Ishikawa (cell line): ENCODE results near the gene PACSIN1.

Source experiments
- CEBPB ChIP-seq: IDR thresholded peaks from 2 replicates; pipeline ENCODE4 v1.6.1; 2012
- CREB1 ChIP-seq: IDR thresholded peaks from 2 replicates; pipeline ENCODE4 v1.6.1; 2012; ENCODE audit warnings: low read depth
- EGR1 ChIP-seq: IDR thresholded peaks from 2 replicates; pipeline ENCODE4 v1.6.1; 2012
- EP300 ChIP-seq: IDR thresholded peaks from 2 replicates; pipeline ENCODE4 v1.6.1; 2012; ENCODE audit warnings: borderline replicate concordance
- FOXM1 ChIP-seq: IDR thresholded peaks from 2 replicates; pipeline ENCODE4 v1.6.1; 2012; ENCODE audit warnings: low read depth, borderline replicate concordance
- NFIC ChIP-seq: IDR thresholded peaks from 2 replicates; pipeline ENCODE4 v1.6.1; 2012
- RAD21 ChIP-seq: IDR thresholded peaks from 2 replicates; pipeline ENCODE4 v1.6.1; 2012; ENCODE audit warnings: low read depth
- TAF1 ChIP-seq: IDR thresholded peaks from 2 replicates; pipeline ENCODE4 v1.6.1; 2012; ENCODE audit warnings: low read depth, mild to moderate bottlenecking
- TCF12 ChIP-seq: IDR thresholded peaks from 2 replicates; pipeline ENCODE4 v1.6.1; 2012; ENCODE audit warnings: low read depth
- TEAD4 ChIP-seq: IDR thresholded peaks from 2 replicates; pipeline ENCODE4 v1.6.1; 2012
- YY1 ChIP-seq: IDR thresholded peaks from 2 replicates; pipeline ENCODE4 v1.6.1; 2012; ENCODE audit warnings: low read depth
- ZBTB7A ChIP-seq: IDR thresholded peaks from 2 replicates; pipeline ENCODE4 v1.6.1; 2012; ENCODE audit warnings: low read depth
- TF ChIP-seq, protein P1 (sequence below): IDR thresholded peaks from 2 replicates; pipeline ENCODE4 v1.6.1; 2012; ENCODE audit warnings: low read depth, mild to moderate bottlenecking
- TF ChIP-seq, protein P2 (sequence below): IDR thresholded peaks from 2 replicates; pipeline ENCODE4 v1.6.1; 2012
- TF ChIP-seq, protein P3 (sequence below): IDR thresholded peaks from 2 replicates; pipeline ENCODE4 v1.6.1; 2012

The PACSIN1 gene

DNA sequence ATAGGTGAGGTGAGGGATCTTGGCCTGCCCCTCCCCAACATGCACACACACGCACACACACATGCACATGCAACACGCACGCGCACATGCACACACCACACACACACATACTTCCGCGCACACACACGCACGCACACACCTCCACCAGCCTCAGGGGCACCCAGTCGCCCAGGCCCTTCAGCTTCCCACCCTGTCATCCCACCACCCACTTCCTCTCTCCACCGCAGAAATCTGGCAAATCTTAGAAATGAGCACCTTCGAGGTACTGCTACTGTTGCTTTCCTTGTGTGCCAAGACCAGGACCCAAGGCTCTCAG lies 89.1 kb downstream of the PACSIN1 start:
- TF ChIP-seq FOXM1 (no peak), ZBTB7A (no peak), TAF1 (no peak), TCF12 (no peak), NFIC (no peak), YY1 (no peak), TEAD4 (no peak), EP300 (no peak), RAD21 (no peak), CEBPB (no peak), EGR1 (no peak), CREB1 (no peak)
- TF ChIP-seq, protein P1, sequence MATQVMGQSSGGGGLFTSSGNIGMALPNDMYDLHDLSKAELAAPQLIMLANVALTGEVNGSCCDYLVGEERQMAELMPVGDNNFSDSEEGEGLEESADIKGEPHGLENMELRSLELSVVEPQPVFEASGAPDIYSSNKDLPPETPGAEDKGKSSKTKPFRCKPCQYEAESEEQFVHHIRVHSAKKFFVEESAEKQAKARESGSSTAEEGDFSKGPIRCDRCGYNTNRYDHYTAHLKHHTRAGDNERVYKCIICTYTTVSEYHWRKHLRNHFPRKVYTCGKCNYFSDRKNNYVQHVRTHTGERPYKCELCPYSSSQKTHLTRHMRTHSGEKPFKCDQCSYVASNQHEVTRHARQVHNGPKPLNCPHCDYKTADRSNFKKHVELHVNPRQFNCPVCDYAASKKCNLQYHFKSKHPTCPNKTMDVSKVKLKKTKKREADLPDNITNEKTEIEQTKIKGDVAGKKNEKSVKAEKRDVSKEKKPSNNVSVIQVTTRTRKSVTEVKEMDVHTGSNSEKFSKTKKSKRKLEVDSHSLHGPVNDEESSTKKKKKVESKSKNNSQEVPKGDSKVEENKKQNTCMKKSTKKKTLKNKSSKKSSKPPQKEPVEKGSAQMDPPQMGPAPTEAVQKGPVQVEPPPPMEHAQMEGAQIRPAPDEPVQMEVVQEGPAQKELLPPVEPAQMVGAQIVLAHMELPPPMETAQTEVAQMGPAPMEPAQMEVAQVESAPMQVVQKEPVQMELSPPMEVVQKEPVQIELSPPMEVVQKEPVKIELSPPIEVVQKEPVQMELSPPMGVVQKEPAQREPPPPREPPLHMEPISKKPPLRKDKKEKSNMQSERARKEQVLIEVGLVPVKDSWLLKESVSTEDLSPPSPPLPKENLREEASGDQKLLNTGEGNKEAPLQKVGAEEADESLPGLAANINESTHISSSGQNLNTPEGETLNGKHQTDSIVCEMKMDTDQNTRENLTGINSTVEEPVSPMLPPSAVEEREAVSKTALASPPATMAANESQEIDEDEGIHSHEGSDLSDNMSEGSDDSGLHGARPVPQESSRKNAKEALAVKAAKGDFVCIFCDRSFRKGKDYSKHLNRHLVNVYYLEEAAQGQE = no peak
- TF ChIP-seq, protein P2, sequence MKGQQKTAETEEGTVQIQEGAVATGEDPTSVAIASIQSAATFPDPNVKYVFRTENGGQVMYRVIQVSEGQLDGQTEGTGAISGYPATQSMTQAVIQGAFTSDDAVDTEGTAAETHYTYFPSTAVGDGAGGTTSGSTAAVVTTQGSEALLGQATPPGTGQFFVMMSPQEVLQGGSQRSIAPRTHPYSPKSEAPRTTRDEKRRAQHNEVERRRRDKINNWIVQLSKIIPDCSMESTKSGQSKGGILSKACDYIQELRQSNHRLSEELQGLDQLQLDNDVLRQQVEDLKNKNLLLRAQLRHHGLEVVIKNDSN = no peak
- TF ChIP-seq, protein P3, sequence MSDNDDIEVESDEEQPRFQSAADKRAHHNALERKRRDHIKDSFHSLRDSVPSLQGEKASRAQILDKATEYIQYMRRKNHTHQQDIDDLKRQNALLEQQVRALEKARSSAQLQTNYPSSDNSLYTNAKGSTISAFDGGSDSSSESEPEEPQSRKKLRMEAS = no peak

DNA sequence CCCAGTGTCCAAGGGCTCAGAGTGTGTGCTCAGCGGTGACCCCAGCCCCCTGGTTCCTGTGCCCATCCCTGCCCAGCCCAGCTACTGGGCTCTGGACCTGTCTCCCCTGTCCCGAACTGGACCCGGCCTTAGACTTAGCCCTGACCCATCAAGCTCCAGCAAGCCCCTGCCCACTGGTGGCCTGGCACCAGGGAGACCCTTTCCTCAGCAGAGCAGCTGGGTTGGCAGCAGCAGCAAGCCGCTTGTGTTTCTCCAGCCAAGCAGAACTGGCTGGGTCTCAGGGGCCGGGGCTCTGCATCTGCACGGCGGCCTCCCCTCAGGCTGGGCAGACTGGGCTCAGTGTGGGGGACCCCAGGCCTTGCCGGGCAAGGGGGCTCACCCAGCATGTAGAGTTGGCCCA lies 89.5 kb downstream of the PACSIN1 start:
- TF ChIP-seq ZBTB7A (no peak), TAF1 (no peak), NFIC (no peak), YY1 (no peak), CEBPB (no peak), CREB1 (no peak), TCF12 (no peak), TEAD4 (no peak), EP300 (no peak)
- TF ChIP-seq, protein P3 = no peak
- TF ChIP-seq, protein P1 = no peak
- TF ChIP-seq, protein P2 = no peak

DNA sequence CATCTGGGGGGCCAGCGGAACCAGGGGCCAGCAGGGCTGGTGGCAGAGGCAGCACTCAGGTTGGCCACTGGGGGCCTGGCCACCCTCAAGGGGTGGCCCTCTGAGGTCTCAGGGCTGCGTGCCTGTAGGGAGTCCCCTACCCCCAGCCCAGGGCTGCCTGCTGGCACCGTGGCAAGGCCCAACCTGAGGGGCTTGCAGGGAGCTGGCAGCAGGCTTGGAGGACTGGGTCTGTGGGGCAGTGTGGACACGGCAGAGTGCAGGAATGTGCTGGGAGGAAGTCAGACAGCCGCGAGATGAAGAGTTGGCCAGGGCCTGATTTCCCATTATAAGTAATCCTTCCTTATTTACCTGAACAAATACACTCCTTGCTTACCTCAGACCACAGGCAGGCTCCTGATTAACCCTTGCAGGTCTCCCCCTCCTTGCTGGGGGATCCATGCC lies 90.2 kb downstream of the PACSIN1 start, which contains the start of gene SPDEF:
TSS of gene SPDEF (minus strand) at position 299 of the 441 bp plus-strand sequence. CDS start 11,874 bp downstream, outside the sequence.
- TF ChIP-seq EGR1 (no peak), TAF1 (no peak), NFIC (no peak), TCF12 (no peak), TEAD4 (no peak), CEBPB (no peak), EP300 (no peak), ZBTB7A (no peak), RAD21 (no peak), YY1 (no peak)
- TF ChIP-seq, protein P2 = no peak
- TF ChIP-seq, protein P1 = no peak
- TF ChIP-seq, protein P3 = no peak

DNA sequence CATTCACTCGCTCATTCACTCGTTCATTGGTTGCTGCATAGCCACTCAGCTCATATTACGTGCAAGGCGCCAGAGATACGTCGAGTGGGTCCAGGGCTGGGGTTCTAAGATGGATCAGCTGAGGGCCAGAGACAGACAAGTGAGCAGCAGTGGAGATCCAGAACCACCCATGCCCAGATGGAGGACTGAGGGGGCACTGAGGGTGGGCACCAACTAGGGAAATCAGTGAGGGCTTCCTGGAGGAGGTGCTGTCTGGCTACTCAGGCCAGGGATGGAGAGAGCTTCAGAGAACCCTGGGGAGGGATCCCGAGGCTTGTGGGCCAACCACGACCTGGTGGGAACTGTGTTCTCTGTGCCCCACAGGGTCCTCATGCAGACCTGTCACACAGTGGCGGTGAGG lies 90.6 kb downstream of the PACSIN1 start:
- no peak for TF ChIP-seq ZBTB7A
- no peak for TF ChIP-seq TAF1
- TF ChIP-seq YY1 = no peak
- TF ChIP-seq, protein P1 = no peak
- no peak for TF ChIP-seq TCF12
- TF ChIP-seq, protein P3 = no peak
- no peak for TF ChIP-seq CREB1
- TF ChIP-seq, protein P2 = no peak
